ENCODE results near the gene RCOR1.
"Not testable (repeated sequence)": the region's sequence is repeated elsewhere in the genome, so short reads cannot be mapped to it uniquely, and the experiment has no call there.

The RCOR1 gene

DNA sequence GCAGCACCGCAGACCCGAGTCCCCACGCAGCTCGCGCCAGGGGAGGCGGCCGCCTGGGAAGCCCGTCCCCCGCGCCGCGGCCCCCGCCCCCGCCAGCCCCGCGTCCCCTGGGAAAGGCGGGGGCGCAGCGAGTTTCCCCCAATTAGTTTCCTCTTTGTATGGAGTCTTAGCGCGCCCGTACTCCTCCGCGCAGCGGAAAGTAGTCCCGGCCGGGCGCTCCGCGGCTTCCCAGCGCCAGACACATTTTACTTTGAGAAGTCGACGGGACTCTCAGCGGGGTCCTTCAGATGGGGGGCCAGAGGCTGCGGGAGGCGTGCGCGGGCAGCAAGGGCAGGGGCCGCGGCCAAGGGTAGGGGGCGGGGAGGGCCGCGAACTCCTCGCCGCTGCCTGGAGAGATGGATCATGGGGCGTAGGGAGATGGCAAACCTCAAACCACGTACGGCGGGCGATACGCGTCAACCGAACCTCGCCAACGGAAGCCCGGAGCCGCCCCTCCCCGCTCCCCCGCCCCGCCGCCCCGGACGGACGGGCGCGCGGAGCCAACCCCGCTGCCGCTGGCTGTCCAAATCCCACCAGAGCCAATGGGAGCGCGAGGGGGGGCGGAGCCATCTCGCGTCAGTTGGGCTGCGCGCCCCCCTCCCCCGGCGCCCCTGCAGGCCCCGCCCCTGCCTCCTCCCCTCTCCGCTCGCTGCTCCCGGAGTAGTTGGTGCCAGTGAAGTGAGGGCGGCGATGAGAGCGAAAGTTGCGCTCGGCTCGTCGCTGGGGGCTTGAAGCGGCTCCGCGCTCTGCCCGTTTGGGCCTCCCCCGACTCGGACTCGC lies at the start of gene RCOR1:
TSS of gene RCOR1 (plus strand) at position 706 of the 819 bp plus-strand sequence. CDS start 238 bp downstream, outside the sequence.
- DNase-seq, result peak; percentile 64 to 99 (median 97)

DNA sequence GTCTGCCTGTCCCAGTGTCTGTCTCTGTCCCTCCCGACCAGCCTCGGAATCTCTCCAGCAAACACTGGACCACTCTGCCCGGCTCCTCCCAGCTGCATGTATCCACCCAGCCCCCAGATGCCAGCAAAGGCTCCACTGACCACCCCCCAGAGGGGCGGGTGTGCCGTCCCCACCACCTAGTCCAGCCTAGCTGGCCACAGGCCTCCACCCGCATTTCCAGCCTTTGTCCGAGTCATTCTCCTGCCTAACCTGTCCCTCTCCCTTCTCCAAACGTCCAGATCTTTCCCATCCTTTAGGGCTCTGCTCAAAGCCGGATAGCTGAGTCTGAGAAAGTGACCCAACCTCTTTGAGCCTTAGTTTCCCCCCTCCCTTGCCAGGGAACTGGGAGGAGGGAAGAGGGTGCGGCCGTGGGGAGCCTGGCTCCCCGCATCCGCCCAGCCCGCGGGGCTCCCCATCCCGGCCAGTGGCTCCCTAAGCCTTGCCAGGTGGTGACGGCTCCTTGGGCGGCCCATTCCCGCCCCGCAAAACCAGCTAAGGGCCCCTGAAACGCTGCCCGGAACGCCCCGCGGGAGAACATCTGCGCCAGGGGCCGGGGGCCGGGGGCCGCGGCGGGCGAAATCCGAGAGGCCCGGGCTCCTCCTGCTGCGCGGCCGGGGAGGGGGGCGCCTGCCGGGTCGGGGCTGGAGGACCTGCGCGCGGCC lies 48.3 kb upstream of the RCOR1 start:
- DNase-seq, result no peak

DNA sequence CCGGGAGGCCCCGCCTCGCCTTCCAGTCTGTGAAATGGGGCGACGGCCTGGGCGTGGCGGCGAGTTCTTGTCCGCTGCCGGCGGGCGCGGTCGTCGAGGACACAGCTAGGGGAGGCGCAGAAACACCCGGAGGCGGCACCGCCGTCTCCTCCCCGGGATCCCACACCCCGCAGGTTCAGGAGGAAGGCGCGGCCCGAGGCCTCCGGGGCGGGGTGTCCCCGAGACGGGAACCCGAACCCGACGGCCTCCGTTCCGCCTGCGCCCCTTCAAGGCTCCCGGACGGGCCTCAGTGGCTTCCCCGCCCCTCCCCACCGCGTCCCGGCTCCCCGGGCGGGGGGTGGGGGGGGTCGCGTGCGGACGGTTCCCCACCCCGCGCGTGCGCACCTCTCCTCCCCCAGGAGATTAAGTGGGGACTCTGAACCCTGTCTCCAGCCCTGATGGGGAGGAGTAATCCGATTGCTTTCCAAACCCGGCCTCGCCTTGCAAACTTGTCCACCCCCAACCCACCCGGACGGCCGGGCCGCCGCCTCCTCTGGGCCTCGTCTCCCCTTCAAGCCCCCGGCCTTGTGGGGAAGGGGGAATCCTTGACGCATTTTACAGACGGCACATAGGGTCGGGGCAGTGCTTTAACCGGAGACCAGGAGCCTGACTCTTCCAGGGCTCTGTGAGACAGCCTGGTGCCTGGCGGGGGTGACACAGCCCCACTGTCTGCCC lies 47.5 kb upstream of the RCOR1 start:
- DNase-seq, result no peak

DNA sequence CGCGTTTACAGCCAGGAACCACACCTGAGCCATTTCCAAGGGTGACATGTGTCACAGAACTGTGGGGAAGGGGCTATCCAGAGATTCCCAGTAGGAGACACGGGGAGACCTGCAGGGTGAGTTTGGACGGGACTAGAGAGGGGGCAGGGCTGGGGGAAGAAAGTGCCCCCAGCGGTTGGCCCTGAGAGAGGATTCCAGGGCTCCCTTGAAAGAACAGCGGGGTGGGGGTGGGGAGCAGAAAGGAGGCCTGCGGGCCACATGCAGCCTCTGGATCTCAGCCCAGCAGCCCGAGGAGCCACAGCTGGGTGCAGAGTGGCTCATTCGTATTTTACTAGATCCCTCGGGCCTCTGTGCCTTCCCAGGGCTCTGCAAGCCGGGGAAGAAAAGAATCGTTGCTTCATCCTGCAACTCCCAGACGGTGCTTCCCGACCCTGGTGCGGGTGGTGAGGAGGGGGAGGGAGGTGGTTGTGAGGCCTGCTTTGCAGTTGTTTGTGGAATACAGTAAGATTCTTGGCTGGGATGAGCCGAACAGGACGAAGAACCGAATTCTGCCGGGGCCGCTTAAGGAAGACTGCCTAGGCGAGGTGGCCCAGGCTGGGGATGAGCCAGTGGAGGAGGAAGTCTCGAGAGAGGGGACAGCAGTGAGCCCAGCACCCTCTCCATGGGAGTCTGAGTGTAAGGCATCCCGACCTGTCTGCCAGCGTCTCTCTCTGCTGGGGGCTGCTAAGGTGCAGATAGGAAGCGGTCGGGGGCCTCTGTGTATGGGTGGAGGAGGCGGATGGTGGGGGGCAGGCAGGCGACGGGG lies 46.8 kb upstream of the RCOR1 start:
- no peak for DNase-seq

DNA sequence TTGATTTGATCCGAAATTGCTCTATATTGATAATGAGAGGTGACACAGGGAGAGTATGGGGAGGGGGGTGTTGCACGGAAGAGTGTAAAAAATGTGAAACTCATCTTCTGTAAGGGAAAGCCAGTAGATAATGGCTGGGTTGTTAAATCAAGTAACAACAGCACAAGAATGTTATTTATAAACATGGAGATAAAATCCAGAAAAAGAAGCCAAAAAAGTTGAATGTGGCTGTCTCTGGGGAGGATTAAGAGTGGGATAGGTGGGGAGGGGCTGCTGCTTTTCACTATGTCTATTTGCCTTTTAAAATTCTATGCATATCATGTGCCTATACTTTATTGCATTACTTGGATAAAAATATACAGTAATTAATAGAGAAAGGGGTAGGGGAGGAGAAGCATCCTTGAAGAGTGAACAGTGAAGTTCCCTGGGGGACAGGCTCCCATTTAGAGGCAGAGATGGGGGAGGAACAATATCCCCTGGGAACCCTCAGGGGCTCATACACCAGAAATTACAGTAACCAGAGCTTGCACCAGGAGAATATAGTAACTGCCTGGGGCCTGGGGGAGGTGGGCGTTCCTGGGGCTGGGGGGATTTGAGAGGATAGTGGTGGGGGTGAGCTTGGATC lies 43.7 kb upstream of the RCOR1 start:
- DNase-seq, result no peak

DNA sequence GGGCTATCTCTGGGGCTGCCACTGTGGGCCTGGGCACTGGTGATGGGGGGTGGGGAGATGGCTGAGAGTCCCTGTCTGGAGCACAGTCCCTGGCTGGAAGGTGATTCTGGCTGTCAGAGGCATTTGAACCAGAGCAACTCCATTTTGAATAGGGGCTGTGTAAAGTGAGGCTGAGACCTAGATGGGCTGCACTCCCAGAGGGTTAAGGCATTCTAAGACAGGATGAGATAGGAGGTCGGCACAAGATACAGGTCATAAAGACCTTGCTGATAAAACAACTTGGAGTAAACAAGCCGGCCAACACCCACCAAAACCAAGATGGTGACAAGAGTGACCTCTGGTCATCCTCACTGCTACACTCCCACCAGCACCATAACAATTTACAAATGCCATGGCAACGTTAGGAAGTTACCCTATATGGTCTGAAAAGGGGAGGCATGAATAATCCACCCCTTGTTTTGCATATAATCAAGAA lies 41.5 kb upstream of the RCOR1 start:
- not testable (repeated sequence) for DNase-seq

DNA sequence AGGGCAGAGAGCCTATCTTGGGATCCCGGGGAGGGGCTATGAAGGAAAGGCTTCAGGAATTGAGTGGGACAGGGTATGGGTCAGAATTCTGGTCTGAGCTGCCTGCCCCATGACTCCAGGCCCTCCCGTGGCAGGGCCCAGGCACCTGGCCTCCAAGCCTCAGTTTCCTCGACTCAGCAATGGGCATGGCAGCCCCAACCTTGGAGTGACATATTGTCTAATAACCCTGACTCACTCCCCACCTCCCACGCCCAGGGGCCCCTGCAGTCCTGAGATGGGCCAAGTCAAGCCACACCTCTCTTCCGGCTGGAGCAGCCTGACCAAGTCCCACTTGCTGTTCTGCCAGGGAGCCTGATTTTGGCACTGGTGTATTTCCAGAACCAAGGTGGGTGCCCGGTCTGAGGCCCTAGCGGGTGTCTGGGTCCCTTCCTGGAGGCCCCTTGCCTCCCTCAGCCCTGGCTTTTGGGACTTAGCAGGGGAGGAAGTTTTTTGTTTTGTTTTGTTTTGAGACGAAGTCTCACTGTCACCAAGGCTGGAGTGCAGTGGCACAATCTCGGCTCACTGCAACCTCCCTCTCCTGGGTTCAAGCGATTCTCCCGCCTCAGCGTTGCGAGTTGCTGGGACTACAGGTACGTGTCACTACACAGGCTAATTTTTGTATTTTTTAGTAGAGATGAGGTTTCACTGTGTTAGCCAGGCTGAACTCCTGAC lies 40.3 kb upstream of the RCOR1 start:
- no peak for DNase-seq

DNA sequence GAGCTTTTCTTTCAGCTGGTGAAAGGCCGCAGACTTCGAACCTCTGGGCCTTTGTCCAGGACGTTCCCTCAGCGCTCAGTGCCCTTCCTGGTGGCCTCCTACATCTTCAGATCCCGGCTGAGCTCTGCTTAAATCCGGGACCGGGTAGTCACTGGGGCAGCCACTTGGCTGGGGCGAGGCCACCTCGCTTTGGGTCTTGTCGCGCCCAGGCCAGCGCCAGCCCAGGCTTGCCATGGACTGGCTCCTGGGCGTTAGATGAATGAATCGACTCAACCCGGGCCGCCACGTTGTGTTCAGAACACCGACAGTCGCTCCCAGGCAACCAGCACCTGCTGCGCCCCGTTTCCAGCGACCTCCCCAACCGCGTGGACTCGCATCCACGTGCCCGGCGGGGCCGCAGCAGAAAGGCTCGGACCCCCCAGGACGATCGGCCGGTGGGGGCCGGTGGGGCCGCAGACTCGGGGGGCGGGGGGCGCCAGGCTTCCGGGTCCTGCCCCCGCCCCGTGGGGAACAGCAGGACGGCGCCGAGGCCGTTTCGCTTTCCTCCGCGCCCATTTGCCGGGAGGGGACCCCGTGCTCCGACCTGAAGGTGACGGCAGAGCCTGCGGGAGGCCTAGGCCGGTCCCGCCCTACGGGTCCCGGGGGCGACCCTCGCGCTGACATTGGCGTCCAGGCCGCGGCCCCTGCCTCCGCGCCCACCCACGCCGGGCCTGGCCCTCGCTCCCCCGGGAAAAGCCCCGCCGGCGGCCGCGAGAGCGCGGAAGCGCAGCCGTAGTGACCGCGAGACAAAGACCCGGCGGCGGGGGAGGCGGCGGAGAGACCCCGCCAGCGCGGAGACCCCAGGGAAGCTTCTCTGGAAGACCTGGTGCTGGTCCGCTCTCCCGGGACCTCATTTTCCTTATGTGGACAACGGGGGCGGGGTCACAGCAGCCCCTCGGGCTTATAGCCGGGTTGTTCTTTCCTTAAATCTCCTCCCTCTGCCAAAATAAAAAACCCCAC lies 37.3 kb upstream of the RCOR1 start:
- peak in 1 of 58 donors; percentile 34 for DNase-seq

DNA sequence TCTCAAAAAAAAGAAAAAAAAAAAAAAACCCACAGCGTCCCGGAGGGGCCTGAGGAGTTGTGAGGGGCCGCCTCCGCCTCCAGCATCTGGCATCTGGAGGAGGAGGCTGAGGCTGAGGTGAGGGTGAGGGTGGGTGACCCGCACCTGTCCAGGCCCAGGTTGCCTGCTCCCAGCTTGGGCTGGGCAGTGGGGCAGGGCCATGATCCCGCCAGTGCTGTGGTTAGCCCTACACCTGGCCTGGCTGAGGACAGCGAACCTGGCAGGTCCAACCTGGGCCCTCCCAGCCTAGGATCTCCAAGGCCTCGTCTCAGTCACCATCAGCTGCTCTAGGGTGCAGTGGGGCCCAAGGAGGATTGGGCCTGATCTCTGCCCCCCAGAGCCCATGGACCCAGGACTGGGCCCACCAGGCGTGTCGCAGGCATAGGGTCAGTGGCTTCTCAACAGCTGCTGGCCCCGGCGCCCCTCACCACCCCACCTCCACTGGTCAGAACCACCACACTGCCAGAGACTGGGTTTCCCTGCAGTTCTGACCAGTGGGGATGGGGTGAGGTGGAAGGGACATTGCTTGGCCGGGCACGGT lies 36.3 kb upstream of the RCOR1 start:
- no peak for DNase-seq

DNA sequence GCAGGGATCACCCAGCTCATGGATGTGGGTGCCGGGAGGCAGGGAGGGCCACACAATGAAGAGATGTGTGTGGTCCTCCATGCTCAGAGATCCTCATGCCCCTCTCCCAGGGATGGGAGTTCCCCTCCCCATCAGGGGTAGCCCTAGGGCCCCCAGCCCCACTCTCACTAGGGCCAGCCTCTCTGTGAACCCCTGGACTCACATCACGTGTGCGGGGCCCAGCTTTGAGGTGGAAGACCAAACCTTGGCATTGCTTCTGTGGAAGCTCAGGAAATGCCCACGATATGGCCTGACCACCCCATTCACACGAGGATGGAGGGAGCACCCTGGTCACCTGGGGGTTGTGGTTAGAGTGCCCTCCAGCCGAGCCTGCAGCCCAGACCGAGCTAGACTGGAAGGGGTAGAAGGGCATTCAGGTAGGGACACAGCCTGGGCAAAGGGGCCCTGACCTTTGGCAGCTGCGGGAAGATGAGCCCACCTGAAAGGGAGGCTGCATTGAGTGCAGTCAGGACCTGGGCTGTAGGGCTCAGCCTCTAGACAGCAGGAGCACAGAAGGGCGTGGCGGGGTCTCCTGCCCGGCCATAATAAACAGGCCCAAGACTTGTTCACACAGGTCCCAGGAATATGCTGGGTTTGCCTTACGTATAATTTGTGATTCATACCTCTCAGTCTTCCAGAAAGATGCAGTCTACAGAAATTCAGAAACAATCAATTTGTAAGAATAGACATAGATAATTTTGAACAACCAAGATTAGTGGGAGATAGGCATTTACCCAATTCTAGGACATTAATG lies 34.8 kb upstream of the RCOR1 start:
- DNase-seq, result no peak

DNA sequence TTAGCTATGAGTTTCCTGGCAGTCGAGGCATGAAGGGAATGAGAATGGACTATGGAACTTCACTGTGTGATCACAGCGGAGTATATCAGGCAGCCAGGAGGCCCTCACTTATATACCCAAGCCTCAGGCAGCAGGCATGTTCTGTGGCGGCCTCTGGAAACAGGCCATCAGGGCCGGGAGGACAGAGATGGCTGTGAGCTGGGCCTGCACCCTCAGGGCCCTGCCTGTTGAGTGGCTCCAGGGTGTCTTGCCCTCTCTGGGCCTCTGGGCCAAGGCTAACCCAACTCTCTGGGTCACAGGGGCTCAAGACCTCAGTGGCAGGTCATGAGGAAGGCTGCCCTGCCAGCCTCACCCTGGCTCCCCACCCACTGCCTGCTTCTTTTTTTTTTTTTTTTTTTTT lies 33.9 kb upstream of the RCOR1 start:
- DNase-seq, result no peak

DNA sequence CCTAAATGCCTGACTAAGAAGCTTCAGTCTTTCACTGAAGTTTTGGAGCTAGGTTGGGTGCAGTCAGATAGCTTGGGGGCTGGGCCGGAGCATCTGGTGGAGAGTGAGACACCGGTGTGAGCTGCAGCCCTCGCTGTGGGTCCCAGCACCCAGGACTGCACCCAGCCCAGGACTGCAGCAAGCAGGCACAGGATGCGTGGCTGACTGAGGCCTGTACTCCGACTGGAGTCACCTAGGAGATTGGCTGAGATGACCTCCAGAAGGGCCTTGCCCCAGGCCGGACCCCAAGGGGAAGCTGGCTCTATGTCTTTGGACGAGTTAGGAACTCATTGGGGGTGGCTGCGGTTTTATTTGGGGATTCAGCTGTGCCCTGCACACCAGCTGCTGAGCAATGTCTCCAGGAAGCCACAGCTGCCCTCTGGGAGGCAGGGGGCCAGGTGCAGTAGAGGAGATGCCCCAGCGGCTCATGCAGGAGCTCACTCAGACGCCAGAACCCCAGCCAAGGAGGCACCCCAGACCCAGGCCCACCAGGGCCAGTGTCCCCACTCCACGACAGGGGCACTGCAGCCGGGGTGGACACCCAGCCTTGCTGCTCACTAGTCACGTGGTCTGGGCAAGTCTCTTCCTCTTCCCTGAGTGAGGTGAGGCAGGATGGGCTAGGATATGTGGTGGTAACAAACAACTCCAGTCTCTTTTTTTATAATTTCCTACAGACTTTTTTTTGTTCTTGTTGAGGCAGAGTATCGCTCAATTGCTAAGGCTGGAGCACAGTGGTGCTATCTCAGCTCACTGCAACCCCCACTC lies 31.8 kb upstream of the RCOR1 start:
- no peak for DNase-seq

DNA sequence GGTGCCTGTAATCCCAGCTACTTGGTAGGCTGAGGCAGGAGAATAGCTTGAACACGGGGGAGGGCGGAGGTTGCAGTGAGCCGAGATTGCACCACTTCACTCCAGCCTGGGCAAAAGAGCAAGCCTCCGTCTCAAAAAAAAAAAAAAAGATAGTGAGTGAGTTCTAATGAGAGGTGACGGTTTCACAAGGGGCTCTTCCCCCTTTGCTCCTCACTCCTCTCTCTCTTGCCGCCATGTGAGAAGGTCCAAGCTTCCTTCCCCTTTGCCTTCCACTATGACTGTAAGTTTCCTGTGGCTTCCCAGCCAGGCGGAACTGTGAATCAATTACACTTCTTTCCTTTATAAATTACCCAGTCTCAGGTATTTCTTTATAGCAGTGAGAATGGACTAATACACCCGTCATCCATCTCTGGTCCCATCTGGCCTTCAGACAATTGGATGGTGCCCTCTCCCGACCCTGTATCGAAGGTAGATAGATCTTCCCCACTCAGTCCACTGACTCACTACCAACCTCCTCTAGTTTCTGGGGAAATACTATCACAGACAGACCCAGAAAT lies 27.0 kb upstream of the RCOR1 start:
- DNase-seq, result peak in 5 of 58 donors; percentile 9 to 24 (median 10)

DNA sequence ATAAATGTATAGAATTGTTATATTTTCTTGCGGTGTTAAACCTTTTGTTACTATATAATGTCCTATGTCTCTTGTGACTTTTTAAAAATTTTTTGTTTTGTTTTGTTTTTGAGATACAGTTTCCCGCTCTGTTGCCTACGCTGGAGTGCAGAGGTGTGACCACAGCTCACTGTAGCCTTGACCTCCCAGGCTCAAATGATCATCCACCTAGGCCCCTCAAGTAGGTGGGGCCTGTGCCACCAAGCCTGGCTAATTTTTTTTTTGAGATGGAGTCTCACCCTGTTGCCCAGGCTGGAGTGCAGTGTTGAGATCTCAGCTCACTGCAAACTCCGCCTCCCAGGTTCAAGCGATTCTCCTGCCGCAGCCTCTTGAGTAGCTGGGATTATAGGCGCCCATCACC lies 26.5 kb upstream of the RCOR1 start:
- DNase-seq, result no peak

DNA sequence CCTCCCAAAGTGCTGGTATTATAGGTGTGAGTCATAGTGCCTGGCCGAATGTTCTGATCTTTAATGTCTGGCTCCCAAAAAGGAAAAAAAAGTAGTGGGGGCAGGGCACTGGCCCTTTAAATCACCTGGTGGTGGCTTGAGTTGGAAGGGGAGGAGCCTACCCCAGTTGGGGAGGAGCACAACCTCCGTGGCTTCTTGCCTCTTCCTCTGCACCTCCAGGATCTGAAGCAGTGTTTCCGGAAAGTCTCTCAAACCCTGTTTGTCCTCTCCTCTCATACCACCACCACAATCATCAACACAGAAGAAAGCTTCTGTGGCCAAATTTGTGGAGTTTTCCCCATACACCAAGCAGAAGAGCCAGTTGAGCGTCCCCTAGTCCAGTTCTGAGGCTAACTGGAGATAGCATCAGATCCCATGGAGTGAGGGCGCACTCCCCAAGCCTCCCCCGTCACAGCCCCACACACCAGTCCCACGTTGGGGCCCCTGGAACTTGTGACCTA lies 24.3 kb upstream of the RCOR1 start:
- no peak for DNase-seq
